IMR-90 (cell line): Measurements from ENCODE around the gene PODNL1. TPM values are rescaled to one million over a fixed set of nuclear protein-coding genes. Genes with fewer than 3 reads are reported as not detected.

Experiments
- ATAC-seq: fragments of 200-7000 bp; cut with Tn5 transposase; 2 replicates; pipeline ENCODE4 v1.9.1; 2020; ENCODE audit warnings: low read depth, mild to moderate bottlenecking, moderate library complexity
- BruUV-seq: library from RNA; stranded (reverse); fragments of 400-500 nt; replicated peaks from 2 replicates; lab custom pipeline; 2021; lab: Mats Ljungman, UMichigan
- CTCF ChIA-PET: fragments of 300-600 bp; formaldehyde crosslinking; extraction: SDS; loops from one replicate; lab custom pipeline; 2021; ENCODE audit warnings: antibody characterized with exemption; lab: Yijun Ruan, JAX
- POLR2A ChIA-PET: fragments of 300-600 bp; sonication (Branson Sonifier 250); formaldehyde crosslinking; loops from one replicate; lab custom pipeline; 2022; ENCODE audit warnings: antibody characterized with exemption; ENCODE audit not compliant: unreplicated experiment; lab: Charles Lee
- DNase-seq: peaks from one replicate; pipeline ENCODE4 v3.0.0; 2013
- H2AFZ ChIP-seq: replicated peaks from 2 replicates; pipeline ENCODE3; 2013; ENCODE audit warnings: low read length, mild to moderate bottlenecking; ENCODE audit not compliant: poor library complexity
- H2AK5ac ChIP-seq: 2 replicates; pipeline ENCODE4 v1.6.1; 2013; ENCODE audit warnings: low read depth, low read length, inconsistent platforms
- H2AK9ac ChIP-seq: replicated peaks from 2 replicates; pipeline ENCODE3; 2013; ENCODE audit warnings: mild to moderate bottlenecking, low read depth, low read length, moderate library complexity; ENCODE audit not compliant: poor library complexity
- H2BK120ac ChIP-seq: 2 replicates; pipeline ENCODE4 v1.6.1; 2013; ENCODE audit warnings: low read depth, low read length, inconsistent platforms
- H2BK15ac ChIP-seq: 3 replicates; pipeline ENCODE4 v1.6.1; 2013; ENCODE audit warnings: low read depth, low read length, inconsistent platforms
- H2BK20ac ChIP-seq: 2 replicates; pipeline ENCODE4 v1.6.1; 2013; ENCODE audit warnings: low read depth, mild to moderate bottlenecking, inconsistent platforms, low read length, moderate library complexity
- H2BK5ac ChIP-seq: 2 replicates; pipeline ENCODE4 v1.6.1; 2013; ENCODE audit warnings: mild to moderate bottlenecking, low read depth, low read length, inconsistent platforms; ENCODE audit not compliant: poor library complexity, severe bottlenecking
- H3K14ac ChIP-seq: replicated peaks from 2 replicates; pipeline ENCODE4 v1.6.1; 2013; ENCODE audit warnings: low read depth, low read length, inconsistent platforms
- H3K18ac ChIP-seq: 2 replicates; pipeline ENCODE4 v1.6.1; 2013; ENCODE audit warnings: low read depth, low read length, control low read depth
- H3K23ac ChIP-seq: 2 replicates; pipeline ENCODE4 v1.6.1; 2013; ENCODE audit warnings: low read depth, low read length, inconsistent platforms
- H3K27ac ChIP-seq: 2 replicates; pipeline ENCODE4 v1.5.1; 2013; ENCODE audit warnings: mild to moderate bottlenecking, control low read depth, low read length; ENCODE audit not compliant: insufficient read depth
- H3K27me3 ChIP-seq: 2 replicates; pipeline ENCODE4 v1.6.1; 2013; ENCODE audit warnings: low read length; ENCODE audit not compliant: control insufficient read depth, insufficient read depth
- H3K36me3 ChIP-seq: 2 replicates; pipeline ENCODE4 v1.6.1; 2013; ENCODE audit warnings: low read length, mixed read lengths; ENCODE audit not compliant: control insufficient read depth, insufficient read depth
- H3K4ac ChIP-seq: 2 replicates; pipeline ENCODE4 v1.6.1; 2013; ENCODE audit warnings: low read depth, low read length, inconsistent platforms
- H3K4me1 ChIP-seq: 2 replicates; pipeline ENCODE4 v1.6.1; 2013; ENCODE audit warnings: low read length, mixed read lengths; ENCODE audit not compliant: control insufficient read depth, insufficient read depth
- H3K4me2 ChIP-seq: 2 replicates; pipeline ENCODE4 v1.6.1; 2013; ENCODE audit warnings: low read depth, mild to moderate bottlenecking, control low read depth, low read length, moderate library complexity
- H3K4me3 ChIP-seq: 2 replicates; pipeline ENCODE4 v1.5.1; 2013; ENCODE audit warnings: low read depth, mild to moderate bottlenecking, control low read depth, low read length, moderate library complexity; ENCODE audit not compliant: insufficient read depth
- H3K56ac ChIP-seq: 2 replicates; pipeline ENCODE4 v1.6.1; 2013; ENCODE audit warnings: low read length, inconsistent platforms; ENCODE audit not compliant: insufficient read depth; ENCODE audit errors: extremely low read depth
- H3K79me1 ChIP-seq, 2 experiments: 2 replicates each; pipeline ENCODE4 v1.6.1; 2013; ENCODE audit warnings: low read length in 2 of 2, inconsistent platforms in 1 of 2, low read depth in 1 of 2
- H3K9ac ChIP-seq: 2 replicates; pipeline ENCODE4 v1.6.1; 2013; ENCODE audit warnings: low read depth, low read length, control low read depth
- H3K9me1 ChIP-seq: 2 replicates; pipeline ENCODE4 v1.6.1; 2013; ENCODE audit warnings: low read length, inconsistent platforms; ENCODE audit not compliant: insufficient read depth
- H3K9me3 ChIP-seq: 2 replicates; pipeline ENCODE4 v1.6.1; 2013; ENCODE audit warnings: low read length; ENCODE audit not compliant: control insufficient read depth, insufficient read depth
- H4K20me1 ChIP-seq: 2 replicates; pipeline ENCODE4 v1.6.1; 2013; ENCODE audit warnings: low read length, inconsistent platforms; ENCODE audit not compliant: insufficient read depth
- H4K5ac ChIP-seq: 2 replicates; pipeline ENCODE4 v1.6.1; 2013; ENCODE audit warnings: mild to moderate bottlenecking, low read depth, low read length, control low read depth
- H4K8ac ChIP-seq, 2 experiments: 2 replicates each; pipeline ENCODE4 v1.6.1; 2013; ENCODE audit warnings: low read depth in 2 of 2, low read length in 2 of 2, control low read depth in 1 of 2, inconsistent platforms in 1 of 2
- H4K91ac ChIP-seq: 2 replicates; pipeline ENCODE4 v1.6.1; 2013; ENCODE audit warnings: low read depth, low read length, inconsistent platforms; ENCODE audit not compliant: insufficient read depth
- BHLHE40 ChIP-seq: fragments of 150-350 bp; IDR thresholded peaks from 2 replicates; pipeline ENCODE4 v1.6.1; 2016; ENCODE audit warnings: mild to moderate bottlenecking, low read depth, low read length
- CEBPB ChIP-seq: IDR thresholded peaks from 2 replicates; pipeline ENCODE4 v1.6.1; 2012; ENCODE audit warnings: low read depth, low read length, improper control_type of control experiment
- CHD1 ChIP-seq: IDR thresholded peaks from 2 replicates; pipeline ENCODE4 v1.6.1; 2012; ENCODE audit warnings: low read depth, low read length, improper control_type of control experiment
- CTCF ChIP-seq: conservative IDR thresholded peaks from 2 replicates; pipeline ENCODE4 v1.5.1; 2012; ENCODE audit warnings: mild to moderate bottlenecking, low read depth, low read length, improper control_type of control experiment
- MAZ ChIP-seq: IDR thresholded peaks from 2 replicates; pipeline ENCODE4 v1.6.1; 2012; ENCODE audit warnings: low read depth, mild to moderate bottlenecking, low read length, improper control_type of control experiment, moderate library complexity, borderline replicate concordance
- MXI1 ChIP-seq: IDR thresholded peaks from 2 replicates; pipeline ENCODE4 v1.6.1; 2012; ENCODE audit warnings: low read depth, mild to moderate bottlenecking, low read length, moderate library complexity, borderline replicate concordance
- NFE2L2 ChIP-seq: fragments of 150-350 bp; IDR thresholded peaks from 2 replicates; pipeline ENCODE4 v1.6.1; 2016; ENCODE audit warnings: low read depth, mild to moderate bottlenecking, low read length
- POLR2A ChIP-seq: IDR thresholded peaks from 2 replicates; pipeline ENCODE4 v1.6.1; 2012; ENCODE audit warnings: mild to moderate bottlenecking, low read depth, low read length
- RAD21 ChIP-seq: IDR thresholded peaks from 2 replicates; pipeline ENCODE4 v1.6.1; 2012; ENCODE audit warnings: low read length, improper control_type of control experiment
- RFX5 ChIP-seq: IDR thresholded peaks from 2 replicates; pipeline ENCODE4 v1.8.0; 2012; ENCODE audit warnings: low read depth, mild to moderate bottlenecking, low read length, moderate library complexity
- SMC3 ChIP-seq: fragments of 150-350 bp; IDR thresholded peaks from 2 replicates; pipeline ENCODE4 v1.6.1; 2016; ENCODE audit warnings: low read depth, mild to moderate bottlenecking, antibody characterized with exemption, low read length, moderate library complexity
- USF2 ChIP-seq: fragments of 150-350 bp; IDR thresholded peaks from 2 replicates; pipeline ENCODE4 v1.6.1; 2017; ENCODE audit warnings: mild to moderate bottlenecking, antibody characterized with exemption, low read length, low read depth
- WGBS, 2 experiments: methylation state at CpG; one replicate each; pipeline versions ENCODE4 v1.1.5 to v1.1.7; 2013; ENCODE audit warnings: missing lambda C conversion rate in 2 of 2; ENCODE audit not compliant: insufficient read length in 1 of 2; ENCODE audit errors: extremely low coverage in 2 of 2; 5-methylcytosine and 5-hydroxymethylcytosine counted together
- dilution Hi-C: fragments of 300-500 bp; cut with HindIII; formaldehyde crosslinking; loops from one replicate; pipeline ENCODE4 v1.14.3; 2018; ENCODE audit warnings: low sequenced_read_pairs; ENCODE audit not compliant: unreplicated experiment
- in situ Hi-C: fragments of 300-500 bp; cut with MboI; formaldehyde crosslinking; loops from 3 replicates; pipeline ENCODE4 v1.14.3; 2019; ENCODE audit warnings: low sequenced_read_pairs, inconsistent platforms, mixed read lengths
- intact Hi-C: fragments of 100-400 bp; cut with micrococcal nuclease; formaldehyde crosslinking; loops from 2 replicates; pipeline ENCODE4 v1.10.0; 2022
- polyA plus RNA-seq, 3 experiments: library from polyadenylated mRNA; depleted of rRNA; stranded (reverse); fragments of >200 nt; gene quantifications; 2 replicates each; pipeline ENCODE4 v1.2.3, GENCODE V29; 2012; ENCODE audit warnings: low replicate concordance in 1 of 3
- total RNA-seq: library from RNA; depleted of rRNA; stranded (reverse); fragments of >200 nt; gene quantifications from 2 replicates; pipeline ENCODE4 v1.2.3, GENCODE V29; 2012
- TF ChIP-seq, protein P1 (sequence below): fragments of 150-350 bp; IDR thresholded peaks from 2 replicates; pipeline ENCODE4 v1.6.1; 2016; ENCODE audit warnings: low read depth, mild to moderate bottlenecking, low read length, moderate library complexity, borderline replicate concordance

PODNL1 gene
- total and polyA plus RNA-seq, 2 of the 4 experiments (the other 2 are of a cell fraction), result under 0.01 to 2.4 TPM

GRCh38 chr19:13964776-13965175 lies 26.6 kb upstream of the PODNL1 start:
- no peaks in the 10 kb centered on the region; a peak in 1 of 4 replicates for H3K79me1 ChIP-seq
- peak; percentile 28 for ATAC-seq
- H3K36me3 ChIP-seq, result peaks cover 36% of the 10 kb centered on the region
- no peak overlapping the region for H2BK5ac ChIP-seq
- ChIA-PET CTCF (interaction anchor here (0.7 kb wide), 1 partner anchor 9 kb away, joined by 4 read pairs; no protein-coding TSS in a partner anchor), POLR2A (no interaction called here)
- dilution Hi-C loops, result no loop called here
- H4K8ac ChIP-seq, result no peak overlapping the region
- H2BK20ac ChIP-seq, result no peak overlapping the region
- no peak overlapping the region for H4K91ac ChIP-seq
- peaks cover 7% of the 10 kb centered on the region for H4K20me1 ChIP-seq
- DNase-seq, result peak; percentile 66
- no TSS peak for BruUV-seq
- H3K4me1 ChIP-seq, result peaks cover 9% of the 10 kb centered on the region
- H3K18ac ChIP-seq, result no peak overlapping the region
- H3K27me3 ChIP-seq, result no peaks in the 10 kb centered on the region
- no peak overlapping the region for H4K5ac ChIP-seq
- H2AK9ac ChIP-seq, result peak overlapping the region; percentile 67
- H2AK5ac ChIP-seq, result no peak overlapping the region
- H3K23ac ChIP-seq, result no peak overlapping the region
- no peak overlapping the region for H3K14ac ChIP-seq
- no peaks in the 10 kb centered on the region for H3K9me3 ChIP-seq
- H3K9me1 ChIP-seq, result no peaks in the 10 kb centered on the region; the same call in 1 of the 2 replicates
- in situ Hi-C loops, result no loop called here
- H2AFZ ChIP-seq, result no peak overlapping the region
- H3K4ac ChIP-seq, result no peak overlapping the region
- TF ChIP-seq CEBPB (no peak), CTCF (no peak), MAZ (no peak), SMC3 (no peak), USF2 (no peak), MXI1 (no peak), CHD1 (no peak), NFE2L2 (no peak), POLR2A (no peak), RFX5 (no peak), RAD21 (no peak), BHLHE40 (no peak)
- TF ChIP-seq, protein P1, sequence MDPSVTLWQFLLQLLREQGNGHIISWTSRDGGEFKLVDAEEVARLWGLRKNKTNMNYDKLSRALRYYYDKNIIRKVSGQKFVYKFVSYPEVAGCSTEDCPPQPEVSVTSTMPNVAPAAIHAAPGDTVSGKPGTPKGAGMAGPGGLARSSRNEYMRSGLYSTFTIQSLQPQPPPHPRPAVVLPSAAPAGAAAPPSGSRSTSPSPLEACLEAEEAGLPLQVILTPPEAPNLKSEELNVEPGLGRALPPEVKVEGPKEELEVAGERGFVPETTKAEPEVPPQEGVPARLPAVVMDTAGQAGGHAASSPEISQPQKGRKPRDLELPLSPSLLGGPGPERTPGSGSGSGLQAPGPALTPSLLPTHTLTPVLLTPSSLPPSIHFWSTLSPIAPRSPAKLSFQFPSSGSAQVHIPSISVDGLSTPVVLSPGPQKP, result no peak
- no peak overlapping the region for H3K27ac ChIP-seq
- no peak overlapping the region for H3K9ac ChIP-seq
- H3K4me2 ChIP-seq, result no peak overlapping the region
- H2BK120ac ChIP-seq, result no peak overlapping the region
- no peak overlapping the region for H2BK15ac ChIP-seq
- intact Hi-C loops, result no loop called here
- WGBS, 2 experiments, result 100% methylated on average over 2 of the region's 5 CpGs; no CpG with 5 or more reads in 1 of the 2 experiments
- H3K56ac ChIP-seq, result no peak overlapping the region
- no peak overlapping the region for H3K4me3 ChIP-seq
